M059J (cell line): ENCODE data around the gene CLCA1. TPM values are rescaled to one million over a fixed set of nuclear protein-coding genes. Genes with fewer than 3 reads are reported as not detected.

Experiments used
- total RNA-seq: library from RNA; depleted of rRNA; stranded (reverse); fragments of >200 nt; shearing (Covaris generic); gene quantifications from 2 replicates; pipeline ENCODE4 v1.2.3, GENCODE V29; 2014; rRNA removed

Gene CLCA1
- total RNA-seq, 1 experiment from 2014 or later, result not detected

Other genes with a start within 250 kb of the CLCA1 start
- 20.5 and 35.1 TPM in 2 replicates for gene ODF2L, start 72.6 kb upstream of the CLCA1 start, total RNA-seq
- 0.15 and 0.30 TPM in 2 replicates for gene CLCA2, start 44.8 kb upstream of the CLCA1 start, total RNA-seq
- not detected in 2 replicates for gene CLCA4, start 78.2 kb downstream of the CLCA1 start, total RNA-seq
- gene SH3GLB1, start 235.6 kb downstream of the CLCA1 start, total RNA-seq, result 44.3 and 59.3 TPM in 2 replicates